ENCODE measurements around the gene PCDH20. TPM values are rescaled to one million over a fixed set of nuclear protein-coding genes. Genes with fewer than 3 reads are reported as not detected.
"Not testable (repeated sequence)": the region's sequence is repeated elsewhere in the genome, so short reads cannot be mapped to it uniquely, and the experiment has no call there.

Gene PCDH20
- total RNA-seq, 1 donor, result 0.36 TPM

DNA sequence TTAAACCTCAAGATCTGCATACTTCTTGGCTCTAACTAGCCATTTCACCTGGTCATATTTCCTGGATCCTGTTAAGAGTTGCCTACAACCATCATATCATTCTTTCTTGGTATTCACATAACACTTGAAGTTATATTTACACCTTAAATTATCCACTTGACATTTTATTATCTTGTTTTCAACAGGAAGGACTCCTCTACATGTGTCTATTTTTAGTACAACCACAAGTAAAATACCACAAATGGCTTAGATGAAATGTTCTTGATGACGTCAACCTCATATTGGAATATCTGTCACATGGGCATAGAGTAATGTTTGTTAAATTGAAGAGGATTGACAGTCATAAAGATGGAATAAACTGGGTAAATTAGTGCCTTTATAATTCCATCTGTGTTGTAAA is 9.4 kb downstream of the PCDH20 start:
- TF ChIP-seq, protein P1, sequence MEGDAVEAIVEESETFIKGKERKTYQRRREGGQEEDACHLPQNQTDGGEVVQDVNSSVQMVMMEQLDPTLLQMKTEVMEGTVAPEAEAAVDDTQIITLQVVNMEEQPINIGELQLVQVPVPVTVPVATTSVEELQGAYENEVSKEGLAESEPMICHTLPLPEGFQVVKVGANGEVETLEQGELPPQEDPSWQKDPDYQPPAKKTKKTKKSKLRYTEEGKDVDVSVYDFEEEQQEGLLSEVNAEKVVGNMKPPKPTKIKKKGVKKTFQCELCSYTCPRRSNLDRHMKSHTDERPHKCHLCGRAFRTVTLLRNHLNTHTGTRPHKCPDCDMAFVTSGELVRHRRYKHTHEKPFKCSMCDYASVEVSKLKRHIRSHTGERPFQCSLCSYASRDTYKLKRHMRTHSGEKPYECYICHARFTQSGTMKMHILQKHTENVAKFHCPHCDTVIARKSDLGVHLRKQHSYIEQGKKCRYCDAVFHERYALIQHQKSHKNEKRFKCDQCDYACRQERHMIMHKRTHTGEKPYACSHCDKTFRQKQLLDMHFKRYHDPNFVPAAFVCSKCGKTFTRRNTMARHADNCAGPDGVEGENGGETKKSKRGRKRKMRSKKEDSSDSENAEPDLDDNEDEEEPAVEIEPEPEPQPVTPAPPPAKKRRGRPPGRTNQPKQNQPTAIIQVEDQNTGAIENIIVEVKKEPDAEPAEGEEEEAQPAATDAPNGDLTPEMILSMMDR (IDR thresholded peaks at IDR 0.05; ENCODE audit: insufficient read depth, low read length), result no peak
- DNase-seq (ENCODE audit: low read depth), result no peak
- no peak overlapping the region for H3K4me3 ChIP-seq (ENCODE audit: low read depth, low read length)

DNA sequence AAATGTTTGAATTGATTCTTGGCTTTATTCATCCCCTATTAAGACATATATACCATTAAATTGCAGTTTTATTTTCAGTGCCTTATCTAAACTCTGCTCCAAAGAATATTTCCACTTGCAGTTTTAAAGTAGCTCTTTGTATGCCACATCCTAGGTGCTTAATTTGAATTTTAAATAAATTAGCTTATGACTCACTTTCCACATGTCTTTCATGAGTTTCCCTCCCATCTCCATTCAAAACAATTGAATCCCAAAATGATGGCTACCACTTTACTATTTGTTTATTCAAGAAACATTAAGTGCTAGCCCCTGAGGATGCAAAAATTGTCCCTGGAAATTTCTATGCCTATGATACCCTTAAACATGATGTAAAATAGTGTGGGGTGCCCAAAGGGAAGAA is 19.5 kb downstream of the PCDH20 start:
- DNase-seq (ENCODE audit: low read depth), result no peak
- H3K4me3 ChIP-seq (ENCODE audit: low read depth, low read length), result no peak overlapping the region
- TF ChIP-seq, protein P1 (IDR thresholded peaks at IDR 0.05; ENCODE audit: insufficient read depth, low read length), result no peak

DNA sequence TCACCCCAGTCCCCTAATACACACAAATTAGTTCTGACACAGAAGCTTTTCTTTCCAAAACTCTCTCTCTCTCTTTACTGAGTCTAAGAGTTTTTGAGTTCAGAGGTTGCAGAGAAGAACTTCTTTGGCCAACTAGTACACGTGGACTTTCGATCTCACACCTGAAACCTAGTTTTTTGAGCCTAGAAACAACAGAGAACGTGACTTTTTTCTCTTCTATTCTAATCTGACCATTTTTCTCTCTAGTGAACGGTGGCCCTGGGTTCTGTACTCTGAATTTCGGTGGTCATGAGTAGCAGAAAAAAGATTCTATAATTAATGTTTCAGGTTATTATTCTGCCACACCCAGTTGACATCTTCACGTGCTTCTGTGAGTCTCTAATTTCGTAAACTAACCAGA is 24.2 kb downstream of the PCDH20 start:
- DNase-seq (ENCODE audit: low read depth), result no peak
- TF ChIP-seq, protein P1 (IDR thresholded peaks at IDR 0.05; ENCODE audit: insufficient read depth, low read length), result no peak
- H3K4me3 ChIP-seq (ENCODE audit: low read depth, low read length), result no peak overlapping the region

DNA sequence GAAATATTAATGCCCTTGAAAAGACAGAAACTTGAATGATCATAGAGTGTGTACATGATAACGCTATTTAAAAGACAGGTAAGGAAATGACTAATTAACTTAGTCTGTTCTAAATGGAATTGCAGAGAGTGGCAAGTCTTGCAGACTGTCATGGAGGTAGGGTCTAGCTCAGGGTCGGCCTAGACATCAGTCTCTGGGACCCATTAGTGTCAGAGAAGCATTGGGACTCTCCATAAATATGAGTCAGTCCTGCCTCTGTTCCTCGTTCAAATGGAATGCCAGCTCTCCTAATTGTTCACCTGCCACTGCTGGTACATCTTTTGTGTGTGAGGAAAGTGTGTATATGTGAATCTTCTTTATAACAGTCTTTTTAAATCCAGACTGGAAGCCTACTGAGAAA is 28.0 kb downstream of the PCDH20 start:
- no peak for DNase-seq (ENCODE audit: low read depth)
- no peak overlapping the region for H3K4me3 ChIP-seq (ENCODE audit: low read depth, low read length)
- TF ChIP-seq, protein P1 (IDR thresholded peaks at IDR 0.05; ENCODE audit: insufficient read depth, low read length), result no peak

DNA sequence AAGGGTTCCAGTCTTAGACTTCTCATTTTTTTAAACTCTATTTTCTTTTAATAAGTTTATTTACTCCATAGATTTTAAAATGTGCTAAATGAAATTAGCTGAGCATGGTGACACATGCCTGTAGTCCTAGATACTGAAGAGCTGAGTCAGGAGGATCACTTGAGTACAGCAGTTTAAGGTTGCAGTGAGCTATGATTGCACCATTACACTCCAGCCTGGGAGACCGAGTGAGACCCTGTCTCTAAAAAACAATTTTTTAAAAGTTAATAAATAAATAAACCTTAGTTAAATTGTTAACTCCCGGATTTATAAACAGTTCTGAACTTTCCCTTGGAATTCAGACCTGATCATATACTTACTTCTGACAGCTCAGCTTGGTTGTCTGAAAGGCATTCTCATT is 32.5 kb downstream of the PCDH20 start:
- TF ChIP-seq, protein P1 (IDR thresholded peaks at IDR 0.05; ENCODE audit: insufficient read depth, low read length), result no peak
- no peak for DNase-seq (ENCODE audit: low read depth)
- no peak overlapping the region for H3K4me3 ChIP-seq (ENCODE audit: low read depth, low read length)

DNA sequence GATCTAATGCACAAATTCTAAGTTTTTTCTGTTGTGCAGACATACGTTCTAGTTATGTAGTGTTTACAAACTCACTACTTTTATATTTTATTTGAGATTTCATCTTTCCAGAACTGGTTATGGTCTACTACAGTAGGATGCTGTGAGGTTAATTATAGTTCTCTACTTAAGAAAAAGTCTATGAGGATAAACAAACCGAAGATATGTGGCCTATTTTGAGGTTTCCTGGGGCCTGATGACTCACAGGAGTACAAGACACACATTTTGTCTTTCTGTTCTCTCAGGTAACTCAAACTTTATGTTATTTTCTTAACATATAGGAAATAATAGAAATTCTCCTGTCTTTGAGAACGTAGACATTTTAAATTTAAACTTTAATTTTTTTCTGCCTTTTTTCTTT is 45.1 kb downstream of the PCDH20 start:
- no peak overlapping the region for H3K4me3 ChIP-seq (ENCODE audit: low read depth, low read length)
- no peak for DNase-seq (ENCODE audit: low read depth)
- TF ChIP-seq, protein P1 (IDR thresholded peaks at IDR 0.05; ENCODE audit: insufficient read depth, low read length), result no peak

DNA sequence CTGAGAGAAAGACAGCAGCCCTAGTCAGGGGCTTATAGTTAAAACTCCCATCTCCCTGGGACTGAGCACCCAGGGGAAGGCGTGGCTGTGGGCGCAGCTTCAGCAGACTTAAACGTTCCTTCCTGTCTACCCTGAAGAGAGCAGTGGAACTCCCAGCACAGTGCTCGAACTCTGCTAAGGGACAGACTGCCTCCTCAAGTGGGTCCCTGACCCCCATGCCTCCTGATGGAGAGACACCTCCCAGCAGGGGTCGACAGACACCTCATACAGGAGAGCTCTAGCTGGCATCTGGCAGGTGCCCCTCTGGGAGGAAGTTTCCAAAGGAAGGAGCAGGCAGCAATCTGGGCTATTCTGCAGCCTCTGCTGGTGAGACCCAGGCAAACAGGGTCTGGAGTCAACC is 51.0 kb downstream of the PCDH20 start:
- DNase-seq (ENCODE audit: low read depth); H3K4me3 ChIP-seq (ENCODE audit: low read depth, low read length): not testable (repeated sequence)

Measured in fibroblast of the aortic adventitia (primary cell).